HEK293 (cell line): ENCODE data around the gene PLEKHJ1.

Experiments
- CTCF ChIA-PET: fragments of 350-600 bp; formaldehyde crosslinking; extraction: SDS; loops from one replicate; lab custom pipeline; 2021; ENCODE audit warnings: antibody characterized with exemption; lab: Yijun Ruan, JAX
- POLR2A ChIA-PET: fragments of 300-600 bp; formaldehyde crosslinking; extraction: SDS; loops from one replicate; lab custom pipeline; 2020; ENCODE audit warnings: antibody characterized with exemption, inconsistent platforms; lab: Yijun Ruan, JAX
- H3K27ac ChIP-seq: fragments of 200-500 bp; sonication (Bioruptor generic); 2 replicates; pipeline ENCODE4 v1.5.1; 2014; ENCODE audit warnings: low read depth, low read length, control low read depth, inconsistent platforms; ENCODE audit errors: extremely low read depth
- H3K36me3 ChIP-seq, 2 experiments: fragments of 200-500 bp in 1 of 2; sonication (Bioruptor generic) in 1 of 2; 1 replicate in 1 of 2; 2 replicates in 1 of 2; pipeline ENCODE4 v1.5.1; 2014 to 2017; ENCODE audit warnings: inconsistent platforms in 2 of 2, low read length in 2 of 2; ENCODE audit not compliant: control insufficient read depth in 2 of 2, insufficient read depth in 1 of 2
- H3K4me1 ChIP-seq: fragments of 200-500 bp; sonication (Bioruptor generic); 2 replicates; pipeline ENCODE4 v1.5.1; 2014; ENCODE audit warnings: mild to moderate bottlenecking, low read length, inconsistent platforms; ENCODE audit not compliant: control insufficient read depth, insufficient read depth
- H3K4me3 ChIP-seq: 2 replicates; pipeline ENCODE4 v1.5.1; 2011; ENCODE audit warnings: low read depth, mild to moderate bottlenecking, control low read depth, low read length, moderate library complexity
- H3K9me3 ChIP-seq: fragments of 200-500 bp; sonication (Bioruptor generic); 2 replicates; pipeline ENCODE4 v1.5.1; 2014; ENCODE audit warnings: low read depth, low read length, inconsistent platforms; ENCODE audit not compliant: control insufficient read depth, insufficient read depth
- GFI1B ChIP-seq: fragments of 450-650 bp; formaldehyde crosslinking; IDR thresholded peaks from 2 replicates; pipeline ENCODE4 v1.5.1; 2016; ENCODE audit warnings: missing biosample characterization, missing genetic modification characterization
- GLIS2 ChIP-seq: fragments of 450-650 bp; formaldehyde crosslinking; IDR thresholded peaks from 2 replicates; pipeline ENCODE4 v1.5.1; 2016; ENCODE audit warnings: missing biosample characterization, missing genetic modification characterization
- KLF9 ChIP-seq: fragments of 450-650 bp; formaldehyde crosslinking; IDR thresholded peaks from 2 replicates; pipeline ENCODE4 v1.5.1; 2016; ENCODE audit warnings: missing biosample characterization, missing genetic modification characterization, low read depth
- RBAK ChIP-seq: fragments of 450-650 bp; formaldehyde crosslinking; IDR thresholded peaks from 2 replicates; pipeline ENCODE4 v1.5.1; 2016; ENCODE audit warnings: missing biosample characterization, missing genetic modification characterization
- SCRT1 ChIP-seq: fragments of 450-650 bp; formaldehyde crosslinking; IDR thresholded peaks from 2 replicates; pipeline ENCODE4 v1.5.1; 2016; ENCODE audit warnings: missing biosample characterization, missing genetic modification characterization, borderline replicate concordance
- SCRT2 ChIP-seq: fragments of 450-650 bp; formaldehyde crosslinking; IDR thresholded peaks from 2 replicates; pipeline ENCODE4 v1.5.1; 2016; ENCODE audit warnings: missing biosample characterization, missing genetic modification characterization
- ZBTB17 ChIP-seq: fragments of 450-650 bp; formaldehyde crosslinking; IDR thresholded peaks from 2 replicates; pipeline ENCODE4 v1.5.1; 2016; ENCODE audit warnings: missing biosample characterization, missing genetic modification characterization
- ZIC2 ChIP-seq: fragments of 450-650 bp; formaldehyde crosslinking; IDR thresholded peaks from 2 replicates; pipeline ENCODE4 v1.5.1; 2016; ENCODE audit warnings: missing biosample characterization, missing genetic modification characterization
- ZNF148 ChIP-seq: fragments of 450-650 bp; formaldehyde crosslinking; IDR thresholded peaks from 2 replicates; pipeline ENCODE4 v1.5.0; 2017; ENCODE audit warnings: missing biosample characterization, missing genetic modification characterization, borderline replicate concordance
- ZNF18 ChIP-seq: fragments of 450-650 bp; formaldehyde crosslinking; IDR thresholded peaks from 2 replicates; pipeline ENCODE4 v1.5.1; 2016; ENCODE audit warnings: missing biosample characterization, missing genetic modification characterization
- ZNF341 ChIP-seq: fragments of 450-650 bp; formaldehyde crosslinking; IDR thresholded peaks from 2 replicates; pipeline ENCODE4; 2016; ENCODE audit warnings: low read depth, missing biosample characterization, missing genetic modification characterization
- ZNF350 ChIP-seq: fragments of 450-650 bp; formaldehyde crosslinking; IDR thresholded peaks from 2 replicates; pipeline ENCODE4 v1.5.0; 2017; ENCODE audit warnings: missing biosample characterization, mild to moderate bottlenecking, missing genetic modification characterization
- ZNF404 ChIP-seq: fragments of 450-650 bp; formaldehyde crosslinking; IDR thresholded peaks from 2 replicates; pipeline ENCODE4 v1.5.1; 2017; ENCODE audit warnings: missing biosample characterization, missing genetic modification characterization
- ZNF416 ChIP-seq: fragments of 450-650 bp; formaldehyde crosslinking; IDR thresholded peaks from 2 replicates; pipeline ENCODE4 v1.5.1; 2016; ENCODE audit warnings: missing biosample characterization, missing genetic modification characterization
- ZNF426 ChIP-seq: fragments of 450-650 bp; formaldehyde crosslinking; IDR thresholded peaks from 2 replicates; pipeline ENCODE4 v1.5.1; 2017; ENCODE audit warnings: missing biosample characterization, missing genetic modification characterization, mild to moderate bottlenecking, inconsistent platforms, moderate library complexity
- ZNF549 ChIP-seq: fragments of 450-650 bp; IDR thresholded peaks from 2 replicates; pipeline ENCODE4 v1.5.1; 2018; ENCODE audit warnings: missing biosample characterization, missing genetic modification characterization, mild to moderate bottlenecking, inconsistent platforms, moderate library complexity
- ZNF629 ChIP-seq: fragments of 450-650 bp; formaldehyde crosslinking; IDR thresholded peaks from 2 replicates; pipeline ENCODE4 v1.5.1; 2017; ENCODE audit warnings: missing biosample characterization, missing genetic modification characterization
- ZNF670 ChIP-seq: fragments of 450-650 bp; formaldehyde crosslinking; IDR thresholded peaks from 2 replicates; pipeline ENCODE4 v1.5.1; 2016; ENCODE audit warnings: missing biosample characterization, missing genetic modification characterization, low read depth
- ZNF677 ChIP-seq: fragments of 450-650 bp; IDR thresholded peaks from 2 replicates; pipeline ENCODE4 v1.5.0; 2018; ENCODE audit warnings: missing biosample characterization, mild to moderate bottlenecking, missing genetic modification characterization, moderate library complexity
- ZNF747 ChIP-seq: fragments of 450-650 bp; formaldehyde crosslinking; IDR thresholded peaks from 2 replicates; pipeline ENCODE4 v1.5.1; 2016; ENCODE audit warnings: missing biosample characterization, missing genetic modification characterization
- ZNF837 ChIP-seq: fragments of 450-650 bp; formaldehyde crosslinking; IDR thresholded peaks from 2 replicates; pipeline ENCODE4 v1.5.1; 2016; ENCODE audit warnings: missing biosample characterization, missing genetic modification characterization
- ZSCAN30 ChIP-seq: fragments of 450-650 bp; IDR thresholded peaks from 2 replicates; pipeline ENCODE4 v1.5.1; 2018; ENCODE audit warnings: missing biosample characterization, mild to moderate bottlenecking, missing genetic modification characterization, moderate library complexity
- TF ChIP-seq, protein P1 (sequence below): fragments of 450-650 bp; formaldehyde crosslinking; IDR thresholded peaks from 2 replicates; pipeline ENCODE4 v1.5.1; 2016; ENCODE audit warnings: missing biosample characterization, missing genetic modification characterization
- TF ChIP-seq, protein P2 (sequence below): fragments of 450-650 bp; formaldehyde crosslinking; conservative IDR thresholded peaks from 2 replicates; pipeline ENCODE4 v1.5.1; 2016; ENCODE audit warnings: low read depth, missing biosample characterization, missing genetic modification characterization

Gene PLEKHJ1

GRCh38 chr19:2243274-2244124 is 7.4 kb upstream of the PLEKHJ1 start:
- Histone ChIP-seq H3K4me1 (peaks cover 4% of the 10 kb centered on the region; the same call in 1 of the 2 replicates), H3K36me3 (peaks cover 10 to 84% of the 10 kb centered on the region in 2 experiments), H3K4me3 (no peak overlapping the region), H3K9me3 (no peaks in the 10 kb centered on the region), H3K27ac (no peak overlapping the region)
- CTCF ChIA-PET: interaction anchor here (1.0 kb wide), 1 partner anchor 18 kb away, joined by 4 read pairs; no protein-coding TSS in a partner anchor
- POLR2A ChIA-PET: no interaction called here
- TF ChIP-seq, protein P1, sequence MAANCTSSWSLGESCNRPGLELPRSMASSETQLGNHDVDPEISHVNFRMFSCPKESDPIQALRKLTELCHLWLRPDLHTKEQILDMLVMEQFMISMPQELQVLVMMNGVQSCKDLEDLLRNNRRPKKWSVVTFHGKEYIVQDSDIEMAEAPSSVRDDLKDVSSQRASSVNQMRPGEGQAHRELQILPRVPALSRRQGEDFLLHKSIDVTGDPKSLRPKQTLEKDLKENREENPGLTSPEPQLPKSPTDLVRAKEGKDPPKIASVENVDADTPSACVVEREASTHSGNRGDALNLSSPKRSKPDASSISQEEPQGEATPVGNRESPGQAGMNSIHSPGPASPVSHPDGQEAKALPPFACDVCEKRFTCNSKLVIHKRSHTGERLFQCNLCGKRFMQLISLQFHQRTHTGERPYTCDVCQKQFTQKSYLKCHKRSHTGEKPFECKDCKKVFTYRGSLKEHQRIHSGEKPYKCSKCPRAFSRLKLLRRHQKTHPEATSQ (tag by site-specific recombination): no peak
- TF ChIP-seq ZBTB17 (tag by site-specific recombination): no peak
- TF ChIP-seq ZNF18 (tag by site-specific recombination): no peak
- TF ChIP-seq SCRT2 (tag by site-specific recombination): peak; percentile 65
- TF ChIP-seq KLF9 (tag by site-specific recombination): 0 out of 2 replicates have a peak, but pooled peaks have one; percentile 19
- TF ChIP-seq ZNF629: no peak
- no peak for TF ChIP-seq ZNF148 (tag by site-specific recombination)
- TF ChIP-seq, protein P2, sequence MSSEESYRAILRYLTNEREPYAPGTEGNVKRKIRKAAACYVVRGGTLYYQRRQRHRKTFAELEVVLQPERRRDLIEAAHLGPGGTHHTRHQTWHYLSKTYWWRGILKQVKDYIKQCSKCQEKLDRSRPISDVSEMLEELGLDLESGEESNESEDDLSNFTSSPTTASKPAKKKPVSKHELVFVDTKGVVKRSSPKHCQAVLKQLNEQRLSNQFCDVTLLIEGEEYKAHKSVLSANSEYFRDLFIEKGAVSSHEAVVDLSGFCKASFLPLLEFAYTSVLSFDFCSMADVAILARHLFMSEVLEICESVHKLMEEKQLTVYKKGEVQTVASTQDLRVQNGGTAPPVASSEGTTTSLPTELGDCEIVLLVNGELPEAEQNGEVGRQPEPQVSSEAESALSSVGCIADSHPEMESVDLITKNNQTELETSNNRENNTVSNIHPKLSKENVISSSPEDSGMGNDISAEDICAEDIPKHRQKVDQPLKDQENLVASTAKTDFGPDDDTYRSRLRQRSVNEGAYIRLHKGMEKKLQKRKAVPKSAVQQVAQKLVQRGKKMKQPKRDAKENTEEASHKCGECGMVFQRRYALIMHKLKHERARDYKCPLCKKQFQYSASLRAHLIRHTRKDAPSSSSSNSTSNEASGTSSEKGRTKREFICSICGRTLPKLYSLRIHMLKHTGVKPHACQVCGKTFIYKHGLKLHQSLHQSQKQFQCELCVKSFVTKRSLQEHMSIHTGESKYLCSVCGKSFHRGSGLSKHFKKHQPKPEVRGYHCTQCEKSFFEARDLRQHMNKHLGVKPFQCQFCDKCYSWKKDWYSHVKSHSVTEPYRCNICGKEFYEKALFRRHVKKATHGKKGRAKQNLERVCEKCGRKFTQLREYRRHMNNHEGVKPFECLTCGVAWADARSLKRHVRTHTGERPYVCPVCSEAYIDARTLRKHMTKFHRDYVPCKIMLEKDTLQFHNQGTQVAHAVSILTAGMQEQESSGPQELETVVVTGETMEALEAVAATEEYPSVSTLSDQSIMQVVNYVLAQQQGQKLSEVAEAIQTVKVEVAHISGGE (tag by site-specific recombination): no peak
- TF ChIP-seq ZIC2: 0 out of 2 replicates have a peak, but pooled peaks have one; percentile 20
- peak; percentile 36; the same call in 1 of the 2 replicates for TF ChIP-seq GLIS2
- no peak for TF ChIP-seq ZNF670 (tag by site-specific recombination)
- 0 out of 2 replicates have a peak, but pooled peaks have one; percentile 10 for TF ChIP-seq SCRT1

DNA sequence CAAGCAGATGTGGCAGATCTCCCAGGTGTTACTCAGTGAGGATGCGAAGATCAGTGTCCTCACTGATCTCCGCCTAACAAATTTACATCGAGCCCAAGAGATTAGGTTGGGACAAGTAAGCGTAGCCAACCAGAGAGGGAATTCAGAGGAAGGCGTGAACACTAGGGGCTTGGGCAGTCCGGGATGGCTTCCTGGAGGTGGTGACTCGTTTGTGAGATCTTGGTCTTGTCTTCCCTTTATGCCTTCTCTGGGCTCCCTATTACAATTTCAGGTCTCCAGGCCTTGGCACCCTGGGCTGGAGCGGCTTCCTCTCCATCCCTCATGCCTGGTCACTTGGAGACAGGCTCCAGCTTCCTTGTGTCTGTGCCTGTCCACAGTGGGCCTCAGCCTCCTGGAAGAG is 6.7 kb upstream of the PLEKHJ1 start:
- Histone ChIP-seq H3K4me3 (no peak overlapping the region), H3K27ac (no peak overlapping the region), H3K9me3 (no peaks in the 10 kb centered on the region), H3K36me3 (peaks cover 10 to 85% of the 10 kb centered on the region in 2 experiments), H3K4me1 (peaks cover 4% of the 10 kb centered on the region; the same call in 1 of the 2 replicates)
- CTCF ChIA-PET: interaction anchor here (0.6 to 1.0 kb wide), 2 partner anchors 18 to 144 kb away, joined by 3 to 4 read pairs; no protein-coding TSS in a partner anchor
- POLR2A ChIA-PET: no interaction called here
- TF ChIP-seq ZNF837 (tag by site-specific recombination) (no peak), ZNF404 (tag by site-specific recombination) (no peak), ZSCAN30 (tag by site-specific recombination) (no peak), ZNF350 (tag by site-specific recombination) (no peak), ZNF747 (no peak), ZNF549 (tag by site-specific recombination) (no peak), ZNF416 (tag by site-specific recombination) (no peak), ZNF677 (tag by site-specific recombination) (no peak), ZNF426 (tag by site-specific recombination) (no peak), RBAK (tag by site-specific recombination) (no peak), ZNF341 (no peak), ZNF629 (no peak), GFI1B (no peak)
